Left renal cortex interstitium (tissue), 4 donors: ENCODE results near the gene ADAMTS18. TPM values are rescaled to one million over a fixed set of nuclear protein-coding genes. Genes with fewer than 3 reads are reported as not detected.
"Not testable (repeated sequence)": the region's sequence is repeated elsewhere in the genome, so short reads cannot be mapped to it uniquely, and the experiment has no call there.

ENCODE experiments used
- DNase-seq, 4 donors: peaks; one replicate each; pipeline ENCODE4 v3.0.0-alpha.2; 2013; ENCODE audit warnings: low read depth in 4 of 4, low spot score in 2 of 4, missing footprints in 1 of 4
- polyA plus RNA-seq, 4 donors: library from polyadenylated mRNA; unstranded; fragments of 120-200 nt; gene quantifications; one replicate each; pipeline ENCODE4 v1.2.1, GENCODE V29; 2013; ENCODE audit not compliant: insufficient read length in 4 of 4

ADAMTS18 gene, protein sequence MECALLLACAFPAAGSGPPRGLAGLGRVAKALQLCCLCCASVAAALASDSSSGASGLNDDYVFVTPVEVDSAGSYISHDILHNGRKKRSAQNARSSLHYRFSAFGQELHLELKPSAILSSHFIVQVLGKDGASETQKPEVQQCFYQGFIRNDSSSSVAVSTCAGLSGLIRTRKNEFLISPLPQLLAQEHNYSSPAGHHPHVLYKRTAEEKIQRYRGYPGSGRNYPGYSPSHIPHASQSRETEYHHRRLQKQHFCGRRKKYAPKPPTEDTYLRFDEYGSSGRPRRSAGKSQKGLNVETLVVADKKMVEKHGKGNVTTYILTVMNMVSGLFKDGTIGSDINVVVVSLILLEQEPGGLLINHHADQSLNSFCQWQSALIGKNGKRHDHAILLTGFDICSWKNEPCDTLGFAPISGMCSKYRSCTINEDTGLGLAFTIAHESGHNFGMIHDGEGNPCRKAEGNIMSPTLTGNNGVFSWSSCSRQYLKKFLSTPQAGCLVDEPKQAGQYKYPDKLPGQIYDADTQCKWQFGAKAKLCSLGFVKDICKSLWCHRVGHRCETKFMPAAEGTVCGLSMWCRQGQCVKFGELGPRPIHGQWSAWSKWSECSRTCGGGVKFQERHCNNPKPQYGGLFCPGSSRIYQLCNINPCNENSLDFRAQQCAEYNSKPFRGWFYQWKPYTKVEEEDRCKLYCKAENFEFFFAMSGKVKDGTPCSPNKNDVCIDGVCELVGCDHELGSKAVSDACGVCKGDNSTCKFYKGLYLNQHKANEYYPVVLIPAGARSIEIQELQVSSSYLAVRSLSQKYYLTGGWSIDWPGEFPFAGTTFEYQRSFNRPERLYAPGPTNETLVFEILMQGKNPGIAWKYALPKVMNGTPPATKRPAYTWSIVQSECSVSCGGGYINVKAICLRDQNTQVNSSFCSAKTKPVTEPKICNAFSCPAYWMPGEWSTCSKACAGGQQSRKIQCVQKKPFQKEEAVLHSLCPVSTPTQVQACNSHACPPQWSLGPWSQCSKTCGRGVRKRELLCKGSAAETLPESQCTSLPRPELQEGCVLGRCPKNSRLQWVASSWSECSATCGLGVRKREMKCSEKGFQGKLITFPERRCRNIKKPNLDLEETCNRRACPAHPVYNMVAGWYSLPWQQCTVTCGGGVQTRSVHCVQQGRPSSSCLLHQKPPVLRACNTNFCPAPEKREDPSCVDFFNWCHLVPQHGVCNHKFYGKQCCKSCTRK (N-terminal part only)
- 1 to 10 TPM; 2.6 to 7.6 (median 3.7) TPM for polyA plus RNA-seq

GRCh38 chr16:77434530-77435271 lies at the start of gene ADAMTS18:
Gene ADAMTS18, minus strand, starts transcription at chr16:77435034. Its CDS starts 339 bp downstream, at chr16:77434695.
- DNase-seq: no peak

- no peak for DNase-seq
These were observed 46.0 kb upstream of the ADAMTS18 start for GRCh38 chr16:77480681-77481315.

DNA sequence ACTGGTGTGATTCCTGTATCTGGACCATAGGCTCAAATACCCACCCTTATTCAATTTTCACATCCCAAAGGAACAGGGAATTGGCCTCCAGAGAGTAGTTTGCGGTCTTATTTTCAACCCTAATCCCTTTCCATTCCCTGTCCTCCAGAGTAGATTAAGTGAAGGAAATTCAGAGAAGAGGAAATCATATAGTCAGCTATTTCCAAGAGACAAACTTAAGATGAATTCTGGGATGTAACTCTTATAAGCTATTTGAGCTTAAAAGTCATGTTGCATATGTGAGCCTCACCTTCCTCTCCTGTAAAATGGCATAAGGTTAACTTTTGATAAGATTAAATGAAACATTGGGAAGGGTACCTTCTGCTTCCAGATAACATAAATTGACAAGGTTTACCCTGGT lies 37.4 kb upstream of the ADAMTS18 start:
- no peak for DNase-seq

GRCh38 chr16:77470851-77471250 lies 36.0 kb upstream of the ADAMTS18 start:
- DNase-seq: no peak

DNA sequence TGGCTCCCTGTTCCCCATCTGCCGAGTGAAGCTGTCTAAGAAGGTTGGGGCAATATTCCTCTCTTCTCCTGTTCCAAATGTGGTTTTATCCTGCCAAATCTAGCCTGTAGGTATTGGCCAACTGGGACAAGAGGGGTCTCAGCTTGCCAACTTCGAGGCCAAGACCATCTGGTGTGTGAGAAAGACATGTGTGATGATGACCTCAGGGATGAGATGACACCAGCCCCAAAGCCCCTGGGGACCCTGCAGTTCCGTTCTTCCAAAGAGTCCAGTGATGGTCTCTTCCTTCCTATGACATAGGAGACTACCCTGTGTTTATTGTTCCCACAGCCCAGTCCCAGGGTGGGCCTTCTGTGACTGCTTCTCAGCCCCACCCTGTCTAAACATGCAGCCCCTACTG lies 34.8 kb upstream of the ADAMTS18 start:
- DNase-seq: no peak

GRCh38 chr16:77468831-77469230 lies 34.0 kb upstream of the ADAMTS18 start:
- no peak for DNase-seq

- DNase-seq: no peak
These were observed 33.0 kb upstream of the ADAMTS18 start for GRCh38 chr16:77467821-77468335.

GRCh38 chr16:77463659-77464058 lies 28.8 kb upstream of the ADAMTS18 start:
- DNase-seq: not testable (repeated sequence)

- DNase-seq: no peak
These were observed 28.1 kb upstream of the ADAMTS18 start for GRCh38 chr16:77462894-77463293.

DNA sequence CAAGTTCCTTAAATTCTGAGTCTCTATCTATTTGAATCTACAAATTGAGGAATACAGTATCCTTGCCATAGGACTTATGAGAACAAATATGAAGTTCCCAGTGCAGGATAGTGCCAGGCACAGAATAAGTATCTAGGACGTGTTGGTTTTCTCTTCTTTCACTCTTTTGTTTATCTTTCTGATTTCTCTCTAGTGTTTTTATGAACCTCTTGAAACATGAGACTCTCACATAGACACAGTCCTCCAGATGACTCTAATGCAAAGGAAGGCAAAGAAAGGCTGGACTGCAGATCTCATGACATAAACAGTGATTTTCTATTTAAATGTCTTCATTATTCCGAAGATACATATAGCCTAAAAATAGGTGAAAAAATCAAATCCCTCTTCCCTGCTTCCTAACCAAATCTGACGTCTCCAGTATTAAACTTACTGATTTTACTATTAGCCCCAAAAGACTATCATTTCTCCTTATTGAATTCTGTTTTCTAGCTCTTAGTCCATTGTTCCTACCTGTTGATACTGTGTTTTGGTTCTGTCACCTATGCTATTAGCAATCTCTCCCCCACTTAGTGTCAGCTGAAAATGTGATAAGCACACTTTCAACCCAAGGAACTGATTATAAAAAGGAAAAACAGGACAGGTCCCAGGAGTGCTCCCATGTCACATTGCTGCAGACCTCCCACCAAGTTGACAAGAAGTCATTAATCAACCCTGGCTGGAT lies 24.9 kb upstream of the ADAMTS18 start:
- DNase-seq: no peak

GRCh38 chr16:77457046-77457445 lies 22.2 kb upstream of the ADAMTS18 start:
- DNase-seq: no peak

DNA sequence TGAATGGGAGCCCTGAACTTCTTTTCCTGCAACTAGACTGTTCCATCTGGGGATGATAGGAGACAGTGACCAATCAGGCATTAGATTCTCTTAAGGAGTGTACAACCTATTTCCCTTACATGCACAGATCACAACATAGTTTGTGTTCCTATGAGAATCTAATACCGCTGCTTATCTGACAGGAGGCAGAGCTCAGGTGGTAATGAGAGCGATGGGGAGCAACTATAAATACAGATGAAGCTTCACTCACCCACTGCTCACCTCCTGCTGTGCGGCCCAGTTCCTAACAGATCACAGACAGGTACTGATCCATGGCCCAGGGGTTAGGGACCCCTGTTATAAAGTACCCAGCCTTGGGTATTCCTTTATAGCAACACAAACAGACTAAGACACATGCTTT lies 17.4 kb upstream of the ADAMTS18 start:
- DNase-seq: no peak

- no peak for DNase-seq
These were observed 16.1 kb upstream of the ADAMTS18 start for GRCh38 chr16:77450790-77451487.

- no peak for DNase-seq
These were observed 14.4 kb upstream of the ADAMTS18 start for GRCh38 chr16:77449208-77449607.

GRCh38 chr16:77445324-77445723 lies 10.5 kb upstream of the ADAMTS18 start:
- DNase-seq: no peak

GRCh38 chr16:77444147-77444460 lies 9.3 kb upstream of the ADAMTS18 start:
- no peak for DNase-seq

GRCh38 chr16:77443357-77444146 lies 8.7 kb upstream of the ADAMTS18 start:
- no peak for DNase-seq

DNA sequence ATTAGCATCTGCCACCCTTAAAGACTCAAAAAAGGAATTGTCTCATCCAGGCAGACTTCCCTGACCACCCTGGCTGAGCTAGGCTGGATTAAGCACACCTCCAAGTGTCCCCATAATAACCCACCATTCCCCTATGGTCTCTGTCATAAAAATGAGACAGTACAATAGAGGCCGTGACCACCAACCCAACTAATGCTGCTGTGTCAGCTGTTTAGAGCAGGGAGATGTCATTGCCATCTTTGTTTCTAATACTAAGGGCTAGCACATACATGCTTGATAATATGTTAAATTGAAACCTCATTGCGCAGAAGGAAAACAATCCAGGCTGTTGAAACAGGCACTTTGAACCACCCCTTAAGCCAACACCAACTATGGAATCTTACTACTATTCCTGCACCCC lies 7.2 kb upstream of the ADAMTS18 start:
- DNase-seq: no peak
